HEK293 (cell line): ENCODE results near the gene PLEK2.

Experiments
- CTCF ChIP-seq: fragments of 450-650 bp; formaldehyde crosslinking; IDR thresholded peaks from 2 replicates; pipeline ENCODE4 v1.5.1; 2016; ENCODE audit warnings: missing biosample characterization, missing genetic modification characterization
- PRDM4 ChIP-seq: fragments of 450-650 bp; formaldehyde crosslinking; IDR thresholded peaks from 2 replicates; pipeline ENCODE4 v1.5.1; 2017; ENCODE audit warnings: missing biosample characterization, missing genetic modification characterization
- SALL2 ChIP-seq: fragments of 450-650 bp; formaldehyde crosslinking; IDR thresholded peaks from 2 replicates; pipeline ENCODE4 v1.5.0; 2017; ENCODE audit warnings: missing biosample characterization, mild to moderate bottlenecking, missing genetic modification characterization, borderline replicate concordance
- YY1 ChIP-seq: fragments of 450-650 bp; formaldehyde crosslinking; IDR thresholded peaks from 2 replicates; pipeline ENCODE4 v1.5.1; 2018; ENCODE audit warnings: missing biosample characterization, missing genetic modification characterization
- ZBTB21 ChIP-seq: fragments of 450-650 bp; formaldehyde crosslinking; IDR thresholded peaks from 2 replicates; pipeline ENCODE4 v1.5.1; 2017; ENCODE audit warnings: missing biosample characterization, missing genetic modification characterization
- ZBTB44 ChIP-seq: fragments of 450-650 bp; IDR thresholded peaks from 2 replicates; pipeline ENCODE4 v1.5.1; 2018; ENCODE audit warnings: missing biosample characterization, mild to moderate bottlenecking, missing genetic modification characterization
- ZNF140 ChIP-seq: fragments of 450-650 bp; formaldehyde crosslinking; IDR thresholded peaks from 2 replicates; pipeline ENCODE4 v1.5.1; 2016; ENCODE audit warnings: missing biosample characterization, missing genetic modification characterization
- ZNF184 ChIP-seq: fragments of 450-650 bp; IDR thresholded peaks from 2 replicates; pipeline ENCODE4 v1.5.1; 2018; ENCODE audit warnings: missing biosample characterization, mild to moderate bottlenecking, missing genetic modification characterization
- ZNF248 ChIP-seq: fragments of 450-650 bp; formaldehyde crosslinking; IDR thresholded peaks from 2 replicates; pipeline ENCODE4 v1.5.1; 2017; ENCODE audit warnings: missing biosample characterization, missing genetic modification characterization
- ZNF426 ChIP-seq: fragments of 450-650 bp; formaldehyde crosslinking; IDR thresholded peaks from 2 replicates; pipeline ENCODE4 v1.5.1; 2017; ENCODE audit warnings: missing biosample characterization, missing genetic modification characterization, mild to moderate bottlenecking, inconsistent platforms, moderate library complexity
- ZNF501 ChIP-seq: fragments of 450-650 bp; formaldehyde crosslinking; IDR thresholded peaks from 2 replicates; pipeline ENCODE4 v1.5.1; 2016; ENCODE audit warnings: missing biosample characterization, missing genetic modification characterization
- ZNF529 ChIP-seq: fragments of 450-650 bp; formaldehyde crosslinking; IDR thresholded peaks from 2 replicates; pipeline ENCODE4 v1.5.1; 2017; ENCODE audit warnings: missing genetic modification characterization, missing biosample characterization; ENCODE audit not compliant: insufficient replicate concordance
- ZNF561 ChIP-seq: fragments of 450-650 bp; IDR thresholded peaks from 2 replicates; pipeline ENCODE4 v1.5.1; 2018; ENCODE audit warnings: missing biosample characterization, missing genetic modification characterization, borderline replicate concordance
- ZNF785 ChIP-seq: fragments of 450-650 bp; formaldehyde crosslinking; IDR thresholded peaks from 2 replicates; pipeline ENCODE4 v1.5.1; 2016; ENCODE audit warnings: missing biosample characterization, missing genetic modification characterization

- TF ChIP-seq ZNF785 = no peak
- TF ChIP-seq ZNF426 (tag by site-specific recombination) = no peak
- no peak for TF ChIP-seq ZNF561
- TF ChIP-seq CTCF (tag by site-specific recombination) = no peak
- no peak for TF ChIP-seq ZNF184 (tag by site-specific recombination)
- no peak for TF ChIP-seq ZNF529
- TF ChIP-seq YY1 (tag by site-specific recombination) = no peak
- no peak for TF ChIP-seq PRDM4 (tag by site-specific recombination)
- no peak for TF ChIP-seq SALL2 (tag by site-specific recombination)
- no peak for TF ChIP-seq ZNF140
- TF ChIP-seq ZNF248 (tag by site-specific recombination) = no peak
- no peak for TF ChIP-seq ZNF501 (tag by site-specific recombination)
- no peak for TF ChIP-seq ZBTB21 (tag by site-specific recombination)
- TF ChIP-seq ZBTB44 (tag by site-specific recombination) = no peak
These were observed 29.3 kb upstream of the PLEK2 start for GRCh38 chr14:67441256-67441655.
